ENCODE data around the gene FOXP1. TPM values are rescaled to one million over a fixed set of nuclear protein-coding genes. Genes with fewer than 3 reads are reported as not detected.

The FOXP1 gene
- total RNA-seq, 4 donors from 2014 or later = 13.2 to 46.6 (median 29.2) TPM

GRCh38 chr3:71214797-71215196, 368.7 kb downstream of the FOXP1 start:
- Histone ChIP-seq H3K27ac (no peak overlapping the region), H3K4me3 (no peak overlapping the region), H3K36me3 (no peaks in the 10 kb centered on the region), H3K9me3 (no peaks in the 10 kb centered on the region), H3K27me3 (no peaks in the 10 kb centered on the region), H3K4me1 (peaks cover 14 to 26% of the 10 kb centered on the region in 2 donors)
- DNase-seq = no peak
- TF ChIP-seq, protein P1, sequence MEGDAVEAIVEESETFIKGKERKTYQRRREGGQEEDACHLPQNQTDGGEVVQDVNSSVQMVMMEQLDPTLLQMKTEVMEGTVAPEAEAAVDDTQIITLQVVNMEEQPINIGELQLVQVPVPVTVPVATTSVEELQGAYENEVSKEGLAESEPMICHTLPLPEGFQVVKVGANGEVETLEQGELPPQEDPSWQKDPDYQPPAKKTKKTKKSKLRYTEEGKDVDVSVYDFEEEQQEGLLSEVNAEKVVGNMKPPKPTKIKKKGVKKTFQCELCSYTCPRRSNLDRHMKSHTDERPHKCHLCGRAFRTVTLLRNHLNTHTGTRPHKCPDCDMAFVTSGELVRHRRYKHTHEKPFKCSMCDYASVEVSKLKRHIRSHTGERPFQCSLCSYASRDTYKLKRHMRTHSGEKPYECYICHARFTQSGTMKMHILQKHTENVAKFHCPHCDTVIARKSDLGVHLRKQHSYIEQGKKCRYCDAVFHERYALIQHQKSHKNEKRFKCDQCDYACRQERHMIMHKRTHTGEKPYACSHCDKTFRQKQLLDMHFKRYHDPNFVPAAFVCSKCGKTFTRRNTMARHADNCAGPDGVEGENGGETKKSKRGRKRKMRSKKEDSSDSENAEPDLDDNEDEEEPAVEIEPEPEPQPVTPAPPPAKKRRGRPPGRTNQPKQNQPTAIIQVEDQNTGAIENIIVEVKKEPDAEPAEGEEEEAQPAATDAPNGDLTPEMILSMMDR (IDR thresholded peaks at IDR 0.05 in 4 of 5, conservative IDR thresholded peaks at IDR 0.05 in 1 of 5) = no peak
- no peak for TF ChIP-seq POLR2A (IDR thresholded peaks at IDR 0.05)
- intact Hi-C loops (cut with DNase I; ENCODE audit: low total_unique reads) = loop anchor here (5.0 kb wide), 1 partner anchor 152 kb away; no protein-coding TSS in a partner anchor
- no peak for ATAC-seq
- in situ Hi-C loops (cut with MboI; ENCODE audit: low sequenced_read_pairs in 4 of 4) = no loop called here

DNA sequence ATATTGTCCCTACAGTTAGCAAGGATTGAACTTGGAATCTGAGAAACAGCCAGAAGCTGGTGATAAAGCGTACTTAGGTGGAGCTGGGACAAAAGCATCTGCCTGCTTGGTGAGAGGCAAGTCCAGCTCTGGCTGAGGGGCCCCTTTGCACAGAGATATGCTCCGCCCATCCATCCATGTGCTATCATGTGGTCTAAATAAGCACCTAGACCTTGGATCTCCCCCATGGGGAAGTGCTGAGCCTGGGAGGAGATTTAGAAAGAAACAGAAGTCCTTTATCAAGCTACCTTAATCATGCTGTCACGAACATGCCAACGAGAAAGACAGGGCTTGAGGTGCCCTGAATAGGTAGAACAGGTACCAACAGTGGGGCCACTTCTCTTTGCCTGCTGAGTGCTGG, 369.5 kb downstream of the FOXP1 start:
- Histone ChIP-seq H3K36me3 (no peaks in the 10 kb centered on the region), H3K4me1 (peaks cover 21 to 33% of the 10 kb centered on the region in 2 donors), H3K4me3 (no peak overlapping the region), H3K27ac (no peak overlapping the region), H3K9me3 (no peaks in the 10 kb centered on the region), H3K27me3 (no peaks in the 10 kb centered on the region)
- in situ Hi-C loops (cut with MboI; ENCODE audit: low sequenced_read_pairs in 4 of 4) = no loop called here
- intact Hi-C loops (cut with DNase I; ENCODE audit: low total_unique reads) = loop anchor here (5.0 kb wide), 1 partner anchor 152 kb away; no protein-coding TSS in a partner anchor
- TF ChIP-seq POLR2A (IDR thresholded peaks at IDR 0.05) = no peak
- TF ChIP-seq, protein P1 (IDR thresholded peaks at IDR 0.05 in 4 of 5, conservative IDR thresholded peaks at IDR 0.05 in 1 of 5) = no peak
- no peak for ATAC-seq
- DNase-seq = no peak

- TF ChIP-seq, protein P1 (IDR thresholded peaks at IDR 0.05 in 4 of 5, conservative IDR thresholded peaks at IDR 0.05 in 1 of 5) = no peak
- no peak for TF ChIP-seq POLR2A (IDR thresholded peaks at IDR 0.05)
- Histone ChIP-seq H3K27ac (peak overlapping the region; percentile 71 to 82 (median 77)), H3K9me3 (no peaks in the 10 kb centered on the region), H3K27me3 (no peaks in the 10 kb centered on the region), H3K4me3 (no peak overlapping the region), H3K4me1 (peaks cover 27 to 29% of the 10 kb centered on the region in 2 donors), H3K36me3 (no peaks in the 10 kb centered on the region)
- intact Hi-C loops (cut with DNase I; ENCODE audit: low total_unique reads) = loop anchor here (2.0 to 5.0 kb wide), 2 partner anchors 149 to 372 kb away; partner anchors contain the start of gene FOXP1
- peak in 1 of 2 donors; percentile 34 for ATAC-seq
- DNase-seq = peak; percentile 10 to 63
- in situ Hi-C loops (cut with MboI; ENCODE audit: low sequenced_read_pairs in 4 of 4) = no loop called here
These were observed 372.4 kb downstream of the FOXP1 start for GRCh38 chr3:71211083-71211482.

- DNase-seq = peak; percentile 69 to 83
- Histone ChIP-seq H3K4me1 (peaks cover 27 to 29% of the 10 kb centered on the region in 2 donors), H3K4me3 (peak overlapping the region in 1 of 4 donors; percentile 14), H3K9me3 (no peaks in the 10 kb centered on the region), H3K27me3 (no peaks in the 10 kb centered on the region), H3K36me3 (no peaks in the 10 kb centered on the region), H3K27ac (peak overlapping the region; percentile 71 to 82 (median 77))
- ATAC-seq = peak; percentile 92 to 98
- in situ Hi-C loops (cut with MboI; ENCODE audit: low sequenced_read_pairs in 4 of 4) = no loop called here
- peak in 1 of 2 donors; percentile 18 for TF ChIP-seq POLR2A (IDR thresholded peaks at IDR 0.05)
- TF ChIP-seq, protein P1 (IDR thresholded peaks at IDR 0.05 in 4 of 5, conservative IDR thresholded peaks at IDR 0.05 in 1 of 5) = peak in 2 of 5 experiments; percentile 37 to 42
- intact Hi-C loops (cut with DNase I; ENCODE audit: low total_unique reads) = loop anchor here (2.0 to 5.0 kb wide), 2 partner anchors 148 to 372 kb away; partner anchors contain the start of gene FOXP1
These were observed 373.1 kb downstream of the FOXP1 start for GRCh38 chr3:71210257-71211007.
